Astrocyte of the cerebellum (primary cell): ENCODE results near the gene CEBPZ.

Source experiments
- DNase-seq: peaks from one replicate; pipeline ENCODE4 v3.0.0-alpha.2; 2011; ENCODE audit warnings: low read depth
- H3K4me3 ChIP-seq: 2 replicates; pipeline ENCODE4 v1.5.1; 2011; ENCODE audit warnings: mild to moderate bottlenecking, low read depth, low read length, moderate library complexity
- in situ Hi-C: cut with HindIII; loops from 2 replicates; pipeline ENCODE4 v1.10.0; 2017; ENCODE audit warnings: low sequenced_read_pairs
- TF ChIP-seq, protein P1 (sequence below): IDR thresholded peaks from 2 replicates; pipeline ENCODE4 v1.5.1; 2012; ENCODE audit warnings: low read length, low read depth, moderate library complexity, mild to moderate bottlenecking; ENCODE audit errors: missing control alignments

Gene CEBPZ

GRCh38 chr2:37164757-37165156 lies 66.6 kb downstream of the CEBPZ start:
- no peak overlapping the region for H3K4me3 ChIP-seq
- no peak for DNase-seq
- in situ Hi-C loops: no loop called here
- TF ChIP-seq, protein P1, sequence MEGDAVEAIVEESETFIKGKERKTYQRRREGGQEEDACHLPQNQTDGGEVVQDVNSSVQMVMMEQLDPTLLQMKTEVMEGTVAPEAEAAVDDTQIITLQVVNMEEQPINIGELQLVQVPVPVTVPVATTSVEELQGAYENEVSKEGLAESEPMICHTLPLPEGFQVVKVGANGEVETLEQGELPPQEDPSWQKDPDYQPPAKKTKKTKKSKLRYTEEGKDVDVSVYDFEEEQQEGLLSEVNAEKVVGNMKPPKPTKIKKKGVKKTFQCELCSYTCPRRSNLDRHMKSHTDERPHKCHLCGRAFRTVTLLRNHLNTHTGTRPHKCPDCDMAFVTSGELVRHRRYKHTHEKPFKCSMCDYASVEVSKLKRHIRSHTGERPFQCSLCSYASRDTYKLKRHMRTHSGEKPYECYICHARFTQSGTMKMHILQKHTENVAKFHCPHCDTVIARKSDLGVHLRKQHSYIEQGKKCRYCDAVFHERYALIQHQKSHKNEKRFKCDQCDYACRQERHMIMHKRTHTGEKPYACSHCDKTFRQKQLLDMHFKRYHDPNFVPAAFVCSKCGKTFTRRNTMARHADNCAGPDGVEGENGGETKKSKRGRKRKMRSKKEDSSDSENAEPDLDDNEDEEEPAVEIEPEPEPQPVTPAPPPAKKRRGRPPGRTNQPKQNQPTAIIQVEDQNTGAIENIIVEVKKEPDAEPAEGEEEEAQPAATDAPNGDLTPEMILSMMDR: no peak

- peak; percentile 61 for DNase-seq
- in situ Hi-C loops: no loop called here
- H3K4me3 ChIP-seq: peak within 1 kb of the TSS; percentile 91
- TF ChIP-seq, protein P1: no peak
These were observed 74.3 kb downstream of the CEBPZ start, which contains the start of gene EIF2AK2 for GRCh38 chr2:37156857-37157714. EIF2AK2 (minus strand) TSS chr2:37156980; CDS start chr2:37147806, 9,174 bp downstream.

DNA sequence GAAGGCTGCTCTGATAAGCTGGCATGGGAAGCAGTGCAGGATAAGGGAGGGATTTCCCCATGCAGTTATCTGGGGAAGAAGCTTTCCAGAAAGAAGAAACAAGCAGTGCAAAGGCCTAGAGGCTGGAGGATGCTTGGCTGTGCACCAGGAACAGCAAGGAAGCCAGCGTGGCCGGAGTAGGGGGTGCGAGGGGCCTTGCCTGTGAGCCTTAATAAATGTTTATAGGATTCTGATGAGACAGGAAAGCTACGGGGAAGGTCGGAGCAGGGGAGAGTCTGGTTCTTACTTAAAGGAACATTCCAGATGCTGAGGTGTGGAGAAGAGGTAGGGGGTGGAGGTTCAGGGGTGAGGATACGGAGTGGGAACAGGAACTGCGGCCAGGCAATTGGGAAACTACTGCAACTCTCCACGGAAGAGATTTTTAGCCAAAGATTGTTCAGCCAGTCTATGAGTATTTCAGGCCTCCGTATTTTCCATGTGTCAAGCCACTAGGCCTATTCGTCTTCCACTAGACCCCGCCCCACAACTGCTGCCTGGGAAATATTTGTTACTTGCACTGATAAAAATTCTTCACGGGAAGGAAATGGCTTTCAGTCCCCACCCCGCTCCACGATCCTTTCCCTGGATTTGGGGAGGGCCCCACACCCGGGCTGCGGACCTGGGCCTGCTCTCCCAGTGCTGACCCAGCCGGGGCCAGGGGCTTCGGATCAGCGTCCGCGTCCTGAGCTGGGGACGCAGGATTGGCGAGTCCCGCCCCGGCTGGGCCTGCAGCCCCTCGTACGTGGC lies 75.1 kb downstream of the CEBPZ start:
- TF ChIP-seq, protein P1: no peak
- in situ Hi-C loops: no loop called here
- peak; percentile 15 for DNase-seq

DNA sequence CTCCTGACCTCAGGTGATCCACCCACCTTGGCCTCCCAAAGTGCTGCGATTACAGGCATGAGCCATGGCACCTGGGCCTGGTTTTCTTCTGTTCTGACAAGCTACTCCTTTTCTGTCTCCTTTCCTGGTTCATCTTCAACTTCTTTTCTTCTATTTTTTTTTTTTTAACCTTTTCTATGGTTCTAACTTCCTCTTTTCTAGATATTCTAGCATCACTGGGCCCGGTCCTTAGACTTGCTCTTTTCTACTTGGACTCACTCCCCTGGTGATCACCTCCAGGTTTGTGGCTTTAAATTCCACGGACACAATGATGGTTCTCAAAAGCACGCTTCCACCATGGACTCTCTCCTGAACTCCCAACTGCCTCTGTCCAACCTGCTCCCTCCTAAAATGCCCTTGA lies 76.6 kb downstream of the CEBPZ start:
- no peak overlapping the region for H3K4me3 ChIP-seq
- in situ Hi-C loops: no loop called here
- no peak for DNase-seq
- TF ChIP-seq, protein P1: no peak

More for the DNA sequence above, 75.1 kb downstream of the CEBPZ start:
- peak overlapping the region; percentile 91 for H3K4me3 ChIP-seq

DNA sequence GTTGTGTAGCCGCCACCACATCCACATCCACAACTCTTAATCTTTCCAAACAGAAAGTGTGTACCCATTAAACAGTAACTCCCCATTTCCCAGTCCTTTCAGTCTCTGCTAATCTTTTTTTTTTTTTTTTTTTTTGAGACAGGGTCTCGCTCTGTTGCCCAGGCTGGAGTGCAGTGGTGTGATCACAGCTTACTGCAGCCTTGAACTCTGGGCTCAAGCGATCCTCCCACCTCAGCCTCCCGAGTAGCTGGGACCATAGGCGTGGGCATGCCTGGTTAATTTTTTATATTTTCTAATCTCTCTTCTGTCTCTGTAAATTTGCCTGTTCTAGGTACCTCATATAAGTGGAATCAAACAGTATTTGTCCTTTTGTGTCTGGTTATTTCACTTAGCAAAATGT lies 78.2 kb downstream of the CEBPZ start:
- TF ChIP-seq, protein P1: no peak
- DNase-seq: no peak
- H3K4me3 ChIP-seq: no peak overlapping the region
- in situ Hi-C loops: no loop called here
